PC-9 (cell line): ENCODE results near the gene PPP1CB. TPM values are rescaled to one million over a fixed set of nuclear protein-coding genes. Genes with fewer than 3 reads are reported as not detected.

Source experiments
- BruUV-seq: library from RNA; stranded (reverse); fragments of 400-500 nt; replicated peaks from 2 replicates; lab custom pipeline; 2021; lab: Mats Ljungman, UMichigan
- CTCF ChIA-PET: fragments of 300-600 bp; sonication (Branson Sonifier 250); formaldehyde crosslinking; loops from one replicate; lab custom pipeline; 2022; ENCODE audit warnings: antibody characterized with exemption; lab: Charles Lee
- POLR2A ChIA-PET: fragments of 300-600 bp; sonication (Branson Sonifier 250); formaldehyde crosslinking; loops from one replicate; lab custom pipeline; 2022; ENCODE audit warnings: antibody characterized with exemption; ENCODE audit not compliant: unreplicated experiment; lab: Charles Lee
- DNase-seq, 2 experiments: peaks; one replicate each; pipeline versions ENCODE4 v3.0.0 to v3.0.0-alpha.2; 2015 to 2022; ENCODE audit warnings: mixed read lengths in 1 of 2
- H2AFZ ChIP-seq: fragments of 200-600 bp; sonication (generic); 2 replicates; pipeline ENCODE4 v1.8.1; 2017; ENCODE audit warnings: antibody characterized with exemption
- H3F3A ChIP-seq: fragments of 200-600 bp; sonication (generic); 2 replicates; pipeline ENCODE4 v1.8.1; 2017; ENCODE audit warnings: antibody characterized with exemption, mild to moderate bottlenecking, low read depth; ENCODE audit not compliant: insufficient read depth
- H3K27ac ChIP-seq: fragments of 200-600 bp; sonication (generic); 2 replicates; pipeline ENCODE4 v1.6.1; 2016; ENCODE audit warnings: mixed run types
- H3K27me3 ChIP-seq: fragments of 200-600 bp; sonication (generic); 2 replicates; pipeline ENCODE4 v1.6.1; 2016; ENCODE audit warnings: low read depth, mixed run types; ENCODE audit not compliant: insufficient read depth
- H3K36me3 ChIP-seq: fragments of 200-600 bp; sonication (generic); 2 replicates; pipeline ENCODE4 v1.6.1; 2016; ENCODE audit warnings: low read depth, mixed run types
- H3K4me1 ChIP-seq: fragments of 200-600 bp; sonication (generic); replicated peaks from 2 replicates; pipeline ENCODE4 v1.6.1; 2016; ENCODE audit warnings: mixed run types; ENCODE audit not compliant: insufficient read depth
- H3K4me2 ChIP-seq: fragments of 200-600 bp; sonication (generic); 2 replicates; pipeline ENCODE4 v1.6.1; 2017; ENCODE audit warnings: mixed run types
- H3K4me3 ChIP-seq: fragments of 200-600 bp; sonication (generic); 2 replicates; pipeline ENCODE4 v1.6.1; 2016; ENCODE audit warnings: mixed run types
- H3K79me2 ChIP-seq: fragments of 200-600 bp; sonication (generic); 2 replicates; pipeline ENCODE4 v1.6.1; 2017; ENCODE audit warnings: low read depth, mixed run types
- H3K9me2 ChIP-seq: fragments of 200-600 bp; sonication (generic); 2 replicates; pipeline ENCODE4 v1.8.1; 2017; ENCODE audit warnings: mild to moderate bottlenecking; ENCODE audit not compliant: insufficient read depth
- H3K9me3 ChIP-seq: fragments of 200-600 bp; sonication (generic); 2 replicates; pipeline ENCODE4 v1.8.1; 2016; ENCODE audit warnings: low read depth; ENCODE audit not compliant: insufficient read depth
- H4K20me1 ChIP-seq: fragments of 200-600 bp; sonication (generic); 2 replicates; pipeline ENCODE4 v1.8.1; 2017; ENCODE audit not compliant: insufficient read depth
- CTCF ChIP-seq: fragments of 200-600 bp; sonication (generic); conservative IDR thresholded peaks from 2 replicates; pipeline ENCODE4 v1.6.1; 2017; ENCODE audit warnings: mixed run types, antibody characterized with exemption, mild to moderate bottlenecking, moderate library complexity
- EZH2 ChIP-seq: fragments of 200-600 bp; sonication (generic); IDR thresholded peaks from 2 replicates; pipeline ENCODE4 v1.8.0; 2017; ENCODE audit warnings: antibody characterized with exemption, low read depth
- intact Hi-C: fragments of 100-400 bp; cut with micrococcal nuclease; formaldehyde crosslinking; loops from one replicate; pipeline ENCODE4 v1.10.0; 2022; ENCODE audit not compliant: unreplicated experiment
- total RNA-seq: library from RNA; stranded (reverse); gene quantifications from 2 replicates; pipeline ENCODE4 v1.2.3, GENCODE V29; 2021

Gene PPP1CB
- total RNA-seq, 1 experiment from 2014 or later = 231 TPM

GRCh38 chr2:28704621-28705020, 47.0 kb upstream of the PPP1CB start:
- no TSS peak for BruUV-seq
- no peak for DNase-seq
- CTCF ChIA-PET = no interaction called here
- Histone ChIP-seq H3K79me2 (no peaks in the 10 kb centered on the region), H3K4me2 (no peak overlapping the region), H4K20me1 (no peaks in the 10 kb centered on the region), H3F3A (peaks cover 11% of the 10 kb centered on the region; the same call in 1 of the 2 replicates), H3K9me3 (no peaks in the 10 kb centered on the region), H3K4me3 (no peak overlapping the region), H2AFZ (no peak overlapping the region), H3K27me3 (no peaks in the 10 kb centered on the region), H3K36me3 (no peaks in the 10 kb centered on the region), H3K4me1 (peaks cover 14% of the 10 kb centered on the region; the same call in 1 of the 2 replicates), H3K27ac (no peak overlapping the region), H3K9me2 (no peaks in the 10 kb centered on the region)
- TF ChIP-seq CTCF (no peak), EZH2 (no peak)
- intact Hi-C loops = no loop called here
- POLR2A ChIA-PET = no interaction called here

- Histone ChIP-seq H3K4me1 (peaks cover 27% of the 10 kb centered on the region), H3K79me2 (no peaks in the 10 kb centered on the region), H4K20me1 (no peaks in the 10 kb centered on the region), H3K9me2 (no peaks in the 10 kb centered on the region), H2AFZ (no peak overlapping the region), H3K27me3 (no peaks in the 10 kb centered on the region), H3F3A (peaks cover 16% of the 10 kb centered on the region; the same call in 1 of the 2 replicates), H3K4me3 (no peak overlapping the region), H3K9me3 (no peaks in the 10 kb centered on the region), H3K27ac (no peak overlapping the region), H3K4me2 (no peak overlapping the region), H3K36me3 (no peaks in the 10 kb centered on the region)
- intact Hi-C loops = no loop called here
- DNase-seq = peak in 1 of 2 experiments; percentile 17
- no TSS peak for BruUV-seq
- TF ChIP-seq CTCF = no peak
- TF ChIP-seq EZH2 = no peak
- CTCF ChIA-PET = no interaction called here
- POLR2A ChIA-PET = no interaction called here
Measured at GRCh38 chr2:28705751-28706440, 45.7 kb upstream of the PPP1CB start.

- Histone ChIP-seq H3F3A (peaks cover 33% of the 10 kb centered on the region; the same call in 1 of the 2 replicates), H3K4me2 (no peak overlapping the region), H3K27ac (no peak overlapping the region), H3K4me3 (no peak overlapping the region), H3K27me3 (no peaks in the 10 kb centered on the region), H4K20me1 (no peaks in the 10 kb centered on the region), H3K9me3 (no peaks in the 10 kb centered on the region), H3K9me2 (no peaks in the 10 kb centered on the region), H3K4me1 (peaks cover 44% of the 10 kb centered on the region), H3K36me3 (no peaks in the 10 kb centered on the region), H2AFZ (no peak overlapping the region), H3K79me2 (no peaks in the 10 kb centered on the region)
- no TSS peak for BruUV-seq
- POLR2A ChIA-PET = no interaction called here
- intact Hi-C loops = no loop called here
- DNase-seq = no peak
- CTCF ChIA-PET = no interaction called here
- TF ChIP-seq CTCF (no peak), EZH2 (no peak)
Measured at GRCh38 chr2:28707592-28707991, 44.0 kb upstream of the PPP1CB start.
